ENCODE data around the gene DEFB125.
"Not testable (repeated sequence)": the region's sequence is repeated elsewhere in the genome, so short reads cannot be mapped to it uniquely, and the experiment has no call there.

Gene DEFB125

DNA sequence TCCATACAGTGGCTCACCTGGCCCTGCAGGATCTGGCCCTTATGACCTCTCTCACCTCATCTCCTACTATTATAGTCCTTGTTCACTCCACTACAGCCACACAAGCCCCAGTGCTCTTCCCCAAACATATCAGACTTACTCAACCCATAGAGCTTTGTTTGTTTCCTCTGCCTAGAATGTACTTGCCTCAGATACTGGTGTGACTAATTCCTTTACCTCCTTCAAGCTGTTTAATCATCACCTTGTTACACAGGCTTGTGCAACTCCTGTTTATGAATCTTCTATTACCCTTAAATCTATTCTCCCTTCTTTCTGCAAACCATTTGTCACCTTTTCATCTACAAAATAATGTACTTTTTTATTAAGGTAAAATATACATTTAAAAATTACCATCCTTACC is 3.2 kb downstream of the DEFB125 start:
- H3K4me1 ChIP-seq (ENCODE audit: control insufficient read depth, insufficient read depth, low read length) = no peaks in the 10 kb centered on the region
- H3K9ac ChIP-seq (ENCODE audit: low read length in 2 of 2) = no peak overlapping the region
- H3K4me3 ChIP-seq (ENCODE audit: low read length in 2 of 2) = no peak overlapping the region
- H3K36me3 ChIP-seq (ENCODE audit: control insufficient read depth in 2 of 2, insufficient read depth in 2 of 2, low read length in 2 of 2) = no peaks in the 10 kb centered on the region
- H3K9me3 ChIP-seq (ENCODE audit: control insufficient read depth in 2 of 2, low read length in 2 of 2) = peaks cover 2 to 11% of the 10 kb centered on the region in 2 donors
- no peak overlapping the region for H3K27ac ChIP-seq (ENCODE audit: low read length)
- peaks cover 0 to 6% of the 10 kb centered on the region in 2 donors for H3K27me3 ChIP-seq (ENCODE audit: control insufficient read depth in 1 of 2, insufficient read depth in 2 of 2, low read length in 2 of 2)

DNA sequence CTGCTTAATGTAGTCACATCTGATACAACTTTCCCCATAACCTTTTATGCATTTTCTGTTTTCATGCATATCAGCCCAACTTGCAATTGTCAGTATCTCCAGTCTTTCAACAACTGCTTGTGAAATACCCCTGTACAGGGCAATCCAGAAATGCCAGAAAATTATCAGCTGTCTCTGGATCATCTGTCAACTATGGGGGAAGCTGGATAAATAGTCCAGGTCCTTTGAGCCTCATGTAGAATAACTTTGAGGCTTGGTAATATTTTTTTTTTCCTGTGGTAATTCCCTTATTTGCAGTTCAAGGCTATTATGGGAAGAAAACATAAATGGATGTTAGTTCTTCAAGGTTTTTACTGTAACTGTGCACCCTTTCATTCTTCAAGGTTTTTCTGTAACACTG is 6.2 kb downstream of the DEFB125 start:
- no peak overlapping the region for H3K27ac ChIP-seq (ENCODE audit: low read length)
- no peak overlapping the region for H3K4me3 ChIP-seq (ENCODE audit: low read length in 2 of 2)
- H3K36me3 ChIP-seq (ENCODE audit: control insufficient read depth in 2 of 2, insufficient read depth in 2 of 2, low read length in 2 of 2) = no peaks in the 10 kb centered on the region
- no peak overlapping the region for H3K9ac ChIP-seq (ENCODE audit: low read length in 2 of 2)
- H3K27me3 ChIP-seq (ENCODE audit: control insufficient read depth in 1 of 2, insufficient read depth in 2 of 2, low read length in 2 of 2) = peaks cover 0 to 3% of the 10 kb centered on the region in 2 donors
- H3K9me3 ChIP-seq (ENCODE audit: control insufficient read depth in 2 of 2, low read length in 2 of 2) = peaks cover 2 to 5% of the 10 kb centered on the region in 2 donors
- H3K4me1 ChIP-seq (ENCODE audit: control insufficient read depth, insufficient read depth, low read length) = no peaks in the 10 kb centered on the region

DNA sequence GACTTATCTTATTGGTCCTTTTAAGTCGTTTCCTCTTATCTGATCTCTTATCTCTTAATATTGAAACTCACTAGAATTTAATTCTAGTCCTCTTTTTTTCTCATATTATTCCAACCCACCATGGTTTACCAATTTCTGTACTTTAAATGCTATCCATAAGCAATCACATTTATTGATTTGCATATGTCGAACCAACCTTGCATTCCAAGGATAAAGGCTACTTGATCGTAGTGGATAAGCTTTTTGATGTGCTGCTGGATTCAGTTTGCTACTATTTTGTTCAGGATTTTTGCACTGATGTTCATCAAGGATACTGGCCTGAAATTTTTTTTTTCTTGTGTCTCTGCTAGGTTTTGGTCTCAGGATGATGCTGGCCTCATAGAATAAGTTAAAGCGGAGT is 7.7 kb downstream of the DEFB125 start:
- Histone ChIP-seq H3K4me1 (ENCODE audit: control insufficient read depth, insufficient read depth, low read length) (no peaks in the 10 kb centered on the region), H3K4me3 (ENCODE audit: low read length in 2 of 2) (no peak overlapping the region), H3K9ac (ENCODE audit: low read length in 2 of 2) (no peak overlapping the region), H3K27me3 (ENCODE audit: control insufficient read depth in 1 of 2, insufficient read depth in 2 of 2, low read length in 2 of 2) (peaks cover 3% of the 10 kb centered on the region in 2 donors), H3K9me3 (ENCODE audit: control insufficient read depth in 2 of 2, low read length in 2 of 2) (peaks cover 2 to 5% of the 10 kb centered on the region in 2 donors), H3K36me3 (ENCODE audit: control insufficient read depth in 2 of 2, insufficient read depth in 2 of 2, low read length in 2 of 2) (no peaks in the 10 kb centered on the region), H3K27ac (ENCODE audit: low read length) (no peak overlapping the region)

DNA sequence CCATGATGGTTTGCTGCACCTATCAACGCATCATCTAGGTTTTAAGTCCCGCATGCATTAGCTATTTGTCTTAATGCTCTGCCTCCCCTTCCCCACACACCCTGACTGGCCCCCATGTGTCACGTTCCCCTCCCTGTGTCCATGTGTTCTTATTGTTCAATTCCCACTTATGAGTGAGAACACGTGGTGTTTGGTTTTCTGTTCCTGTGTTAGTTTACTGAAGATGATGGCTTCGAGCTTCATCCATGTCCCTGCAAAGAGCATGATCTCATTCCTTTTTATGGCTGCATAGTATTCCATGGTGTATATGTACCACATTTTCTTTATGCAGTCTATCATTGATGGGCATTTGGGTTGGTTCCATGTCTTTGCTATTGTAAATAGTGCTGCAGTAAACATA is 10.2 kb downstream of the DEFB125 start:
- H3K4me3 ChIP-seq (ENCODE audit: low read length in 2 of 2); H3K9me3 ChIP-seq (ENCODE audit: control insufficient read depth in 2 of 2, low read length in 2 of 2): not testable (repeated sequence)

DNA sequence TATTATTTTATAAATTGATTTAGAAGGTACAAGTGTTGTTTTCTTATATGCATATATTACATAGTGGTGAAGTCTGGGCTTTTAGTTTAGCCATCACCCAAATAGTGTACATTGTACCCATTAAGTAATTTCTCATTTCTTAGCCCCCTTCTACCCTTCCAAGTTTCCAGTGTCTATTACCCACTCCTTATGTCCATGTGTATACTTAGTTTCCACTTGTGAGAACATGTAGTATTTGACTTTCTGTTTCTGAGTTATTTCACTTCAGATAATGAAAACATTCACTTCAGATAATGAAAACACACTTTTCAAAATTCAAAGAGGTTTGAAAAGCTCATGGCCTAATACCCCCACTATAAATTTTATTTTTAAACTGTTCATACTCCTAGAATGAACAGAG is 14.5 kb downstream of the DEFB125 start:
- no peaks in the 10 kb centered on the region for H3K4me1 ChIP-seq (ENCODE audit: control insufficient read depth, insufficient read depth, low read length)
- H3K9ac ChIP-seq (ENCODE audit: low read length in 2 of 2) = no peak overlapping the region
- H3K27ac ChIP-seq (ENCODE audit: low read length) = no peak overlapping the region
- H3K9me3 ChIP-seq (ENCODE audit: control insufficient read depth in 2 of 2, low read length in 2 of 2) = no peaks in the 10 kb centered on the region
- no peak overlapping the region for H3K4me3 ChIP-seq (ENCODE audit: low read length in 2 of 2)
- H3K27me3 ChIP-seq (ENCODE audit: control insufficient read depth in 1 of 2, insufficient read depth in 2 of 2, low read length in 2 of 2) = peaks cover 6 to 14% of the 10 kb centered on the region in 2 donors
- H3K36me3 ChIP-seq (ENCODE audit: control insufficient read depth in 2 of 2, insufficient read depth in 2 of 2, low read length in 2 of 2) = no peaks in the 10 kb centered on the region

More for the DNA sequence above, 10.2 kb downstream of the DEFB125 start:
- not testable (repeated sequence) for H3K36me3 ChIP-seq (ENCODE audit: control insufficient read depth in 2 of 2, insufficient read depth in 2 of 2, low read length in 2 of 2); H3K27ac ChIP-seq (ENCODE audit: low read length); H3K9ac ChIP-seq (ENCODE audit: low read length in 2 of 2); H3K27me3 ChIP-seq (ENCODE audit: control insufficient read depth in 1 of 2, insufficient read depth in 2 of 2, low read length in 2 of 2); H3K4me1 ChIP-seq (ENCODE audit: control insufficient read depth, insufficient read depth, low read length)

DNA sequence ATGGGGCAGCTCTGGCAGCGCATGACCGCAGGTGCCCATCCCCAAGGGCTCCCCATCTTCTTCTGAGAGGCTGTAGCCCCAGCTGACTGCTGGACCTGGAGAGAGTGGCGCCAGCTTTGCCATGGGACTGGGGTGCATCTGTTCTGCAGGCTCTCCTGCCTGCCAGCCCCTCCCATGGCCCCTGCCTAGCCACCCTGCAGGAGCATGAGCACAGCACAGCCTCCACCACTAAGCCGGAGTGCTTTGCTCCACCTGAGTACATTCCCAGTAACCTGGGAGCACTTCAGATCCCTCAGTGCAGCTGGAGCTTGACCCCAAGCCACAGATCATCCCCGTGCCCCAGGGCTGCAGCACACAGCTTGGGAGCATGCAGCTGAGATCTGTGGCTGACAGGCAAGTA is 16.0 kb downstream of the DEFB125 start:
- Histone ChIP-seq H3K4me3 (ENCODE audit: low read length in 2 of 2) (no peak overlapping the region), H3K27me3 (ENCODE audit: control insufficient read depth in 1 of 2, insufficient read depth in 2 of 2, low read length in 2 of 2) (peaks cover 6 to 14% of the 10 kb centered on the region in 2 donors), H3K9me3 (ENCODE audit: control insufficient read depth in 2 of 2, low read length in 2 of 2) (no peaks in the 10 kb centered on the region), H3K27ac (ENCODE audit: low read length) (no peak overlapping the region), H3K36me3 (ENCODE audit: control insufficient read depth in 2 of 2, insufficient read depth in 2 of 2, low read length in 2 of 2) (no peaks in the 10 kb centered on the region), H3K9ac (ENCODE audit: low read length in 2 of 2) (no peak overlapping the region), H3K4me1 (ENCODE audit: control insufficient read depth, insufficient read depth, low read length) (no peaks in the 10 kb centered on the region)

DNA sequence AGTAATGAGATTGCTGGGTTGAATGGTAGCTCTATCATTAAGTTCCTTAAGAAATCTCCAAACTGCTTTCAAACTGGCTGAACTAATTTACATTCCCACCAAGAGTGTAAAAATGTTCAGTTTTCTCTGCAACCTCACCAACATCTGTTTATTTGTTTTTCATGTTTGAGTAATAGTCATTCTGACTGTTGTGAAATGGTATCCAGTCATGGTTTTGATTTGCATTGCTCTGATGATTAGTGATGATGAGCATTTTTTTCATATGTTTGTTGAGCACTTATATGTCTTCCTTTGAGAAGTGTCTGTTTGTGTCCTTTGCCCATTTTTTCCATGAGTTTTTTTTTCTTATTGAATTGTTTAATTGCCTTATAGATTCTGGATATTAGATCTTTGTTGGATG is 24.9 kb downstream of the DEFB125 start:
- no peaks in the 10 kb centered on the region for H3K9me3 ChIP-seq (ENCODE audit: control insufficient read depth in 2 of 2, low read length in 2 of 2)
- no peaks in the 10 kb centered on the region for H3K4me1 ChIP-seq (ENCODE audit: control insufficient read depth, insufficient read depth, low read length)
- H3K36me3 ChIP-seq (ENCODE audit: control insufficient read depth in 2 of 2, insufficient read depth in 2 of 2, low read length in 2 of 2) = no peaks in the 10 kb centered on the region
- H3K27ac ChIP-seq (ENCODE audit: low read length) = no peak overlapping the region
- no peak overlapping the region for H3K9ac ChIP-seq (ENCODE audit: low read length in 2 of 2)
- peaks cover 0 to 9% of the 10 kb centered on the region in 2 donors for H3K27me3 ChIP-seq (ENCODE audit: control insufficient read depth in 1 of 2, insufficient read depth in 2 of 2, low read length in 2 of 2)
- H3K4me3 ChIP-seq (ENCODE audit: low read length in 2 of 2) = no peak overlapping the region

DNA sequence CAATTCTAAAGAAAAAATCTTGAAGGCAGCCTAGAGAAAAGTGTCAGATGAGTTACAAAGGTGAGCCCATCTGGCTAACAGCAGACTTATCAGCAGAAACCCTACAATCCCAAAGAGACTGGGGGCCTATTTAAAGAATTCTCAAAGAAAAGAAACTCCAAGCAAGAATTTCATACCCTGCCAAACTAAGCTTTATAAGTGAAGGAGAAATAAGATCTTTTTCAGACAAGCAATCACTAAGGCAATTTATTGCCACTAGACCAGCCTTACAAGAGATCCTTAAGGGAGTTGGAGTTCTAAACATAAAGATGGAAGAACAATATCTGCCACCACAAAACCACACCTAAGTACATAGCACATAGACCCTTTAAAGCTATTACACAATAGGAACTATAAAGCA is 30.0 kb downstream of the DEFB125 start:
- no peaks in the 10 kb centered on the region for H3K36me3 ChIP-seq (ENCODE audit: control insufficient read depth in 2 of 2, insufficient read depth in 2 of 2, low read length in 2 of 2)
- H3K4me1 ChIP-seq (ENCODE audit: control insufficient read depth, insufficient read depth, low read length) = no peaks in the 10 kb centered on the region
- H3K9ac ChIP-seq (ENCODE audit: low read length in 2 of 2) = no peak overlapping the region
- no peaks in the 10 kb centered on the region for H3K9me3 ChIP-seq (ENCODE audit: control insufficient read depth in 2 of 2, low read length in 2 of 2)
- peaks cover 4 to 9% of the 10 kb centered on the region in 2 donors for H3K27me3 ChIP-seq (ENCODE audit: control insufficient read depth in 1 of 2, insufficient read depth in 2 of 2, low read length in 2 of 2)
- H3K27ac ChIP-seq (ENCODE audit: low read length) = no peak overlapping the region
- no peak overlapping the region for H3K4me3 ChIP-seq (ENCODE audit: low read length in 2 of 2)

DNA sequence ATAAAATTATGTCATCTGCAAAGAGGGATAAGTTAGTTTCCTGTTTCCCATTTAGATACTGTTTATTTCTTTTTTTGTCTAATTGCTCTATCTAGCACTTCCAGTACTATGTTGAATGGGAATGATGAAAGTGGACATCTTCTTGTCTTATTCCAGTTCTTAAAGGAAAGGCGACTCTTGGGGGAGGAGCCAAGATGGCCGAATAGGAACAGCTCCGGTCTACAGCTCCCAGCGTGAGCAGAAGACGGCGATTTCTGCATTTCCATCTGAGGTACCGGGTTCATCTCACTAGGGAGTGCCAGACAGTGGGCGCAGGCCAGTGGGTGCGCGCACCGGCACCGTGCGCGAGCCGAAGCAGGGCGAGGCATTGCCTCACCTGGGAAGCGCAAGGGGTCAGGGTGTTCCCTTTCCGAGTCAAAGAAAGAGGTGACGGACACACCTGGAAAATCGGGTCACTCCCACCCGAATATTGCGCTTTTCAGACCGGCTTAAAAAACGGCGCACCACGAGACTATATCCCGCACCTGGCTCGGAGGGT is 42.4 kb downstream of the DEFB125 start:
- H3K27ac ChIP-seq (ENCODE audit: low read length); H3K36me3 ChIP-seq (ENCODE audit: control insufficient read depth in 2 of 2, insufficient read depth in 2 of 2, low read length in 2 of 2); H3K9ac ChIP-seq (ENCODE audit: low read length in 2 of 2): not testable (repeated sequence)

DNA sequence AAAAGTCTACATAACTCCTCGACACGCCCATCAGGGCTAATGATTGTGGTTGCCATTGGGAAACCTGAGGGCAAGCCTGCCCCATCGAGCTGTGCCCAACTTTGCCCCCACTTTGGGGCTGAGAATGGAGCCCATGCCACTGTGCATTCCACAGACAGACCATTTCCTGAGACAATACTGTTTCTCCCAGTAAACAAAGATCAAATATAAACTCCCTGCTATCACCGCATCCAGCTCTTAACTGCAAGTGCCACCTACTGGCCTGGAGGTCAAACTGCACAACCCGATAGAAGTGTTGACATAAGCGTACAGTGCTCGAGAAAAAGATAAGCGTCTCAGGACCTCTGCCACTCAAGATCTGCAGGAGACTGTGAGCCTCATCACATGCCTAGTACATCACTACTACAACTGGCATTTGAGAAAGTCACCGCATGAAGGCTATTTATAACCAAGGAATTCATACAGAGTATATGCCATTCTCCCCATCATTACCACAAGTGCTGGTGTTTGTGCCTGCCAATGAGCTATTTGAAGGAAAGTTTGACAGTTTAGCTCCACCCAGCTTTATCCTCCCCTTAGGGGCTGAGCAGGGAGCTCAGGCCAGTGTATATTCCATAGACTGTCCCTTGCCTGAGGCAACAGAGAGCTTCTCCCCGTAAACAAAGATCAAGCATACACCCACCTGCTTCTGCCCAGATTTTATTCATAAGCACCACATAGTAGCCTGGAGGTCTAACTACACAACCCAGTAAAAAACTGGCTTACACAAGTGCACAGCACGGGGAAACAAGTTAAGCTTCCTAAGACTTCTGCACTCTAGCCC is 50.4 kb downstream of the DEFB125 start:
- Histone ChIP-seq H3K27me3 (ENCODE audit: control insufficient read depth in 1 of 2, insufficient read depth in 2 of 2, low read length in 2 of 2) (peaks cover 0 to 7% of the 10 kb centered on the region in 2 donors), H3K4me3 (ENCODE audit: low read length in 2 of 2) (no peak overlapping the region), H3K9ac (ENCODE audit: low read length in 2 of 2) (no peak overlapping the region), H3K36me3 (ENCODE audit: control insufficient read depth in 2 of 2, insufficient read depth in 2 of 2, low read length in 2 of 2) (no peaks in the 10 kb centered on the region), H3K4me1 (ENCODE audit: control insufficient read depth, insufficient read depth, low read length) (no peaks in the 10 kb centered on the region), H3K27ac (ENCODE audit: low read length) (no peak overlapping the region), H3K9me3 (ENCODE audit: control insufficient read depth in 2 of 2, low read length in 2 of 2) (peaks cover 0 to 3% of the 10 kb centered on the region in 2 donors)

More for the DNA sequence above, 42.4 kb downstream of the DEFB125 start:
- H3K9me3 ChIP-seq (ENCODE audit: control insufficient read depth in 2 of 2, low read length in 2 of 2); H3K27me3 ChIP-seq (ENCODE audit: control insufficient read depth in 1 of 2, insufficient read depth in 2 of 2, low read length in 2 of 2); H3K4me3 ChIP-seq (ENCODE audit: low read length in 2 of 2); H3K4me1 ChIP-seq (ENCODE audit: control insufficient read depth, insufficient read depth, low read length): not testable (repeated sequence)

DNA sequence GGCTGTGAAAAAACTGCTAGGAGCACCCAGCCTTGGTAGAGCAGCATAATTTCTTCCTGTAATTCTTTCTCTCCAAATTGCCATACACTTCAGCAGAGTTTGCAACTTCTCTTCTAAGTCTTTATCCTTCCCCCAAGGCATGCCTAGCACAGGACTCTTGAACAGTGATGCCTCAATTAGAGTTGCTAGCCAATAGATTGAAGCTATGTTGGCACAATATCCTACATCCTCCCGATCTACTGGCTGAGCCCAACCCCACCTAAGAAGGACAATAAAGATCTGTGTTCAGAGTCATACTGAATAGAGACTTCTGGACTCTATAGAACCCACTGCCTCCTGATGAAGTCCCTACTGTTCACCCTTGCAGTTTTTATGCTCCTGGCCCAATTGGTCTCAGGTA is 54.8 kb downstream of the DEFB125 start, which contains the start of gene DEFB126:
Gene DEFB126, plus strand, starts transcription at position 301 of the 400 bp plus-strand sequence. Its CDS starts 39 bp downstream, at position 340.
- H3K36me3 ChIP-seq (ENCODE audit: control insufficient read depth in 2 of 2, insufficient read depth in 2 of 2, low read length in 2 of 2) = no peaks in the 10 kb centered on the region
- no peak within 1 kb of the TSS for H3K27ac ChIP-seq (ENCODE audit: low read length)

More for the DNA sequence above, 54.8 kb downstream of the DEFB125 start, which contains the start of gene DEFB126:
- Histone ChIP-seq H3K9me3 (ENCODE audit: control insufficient read depth in 2 of 2, low read length in 2 of 2) (peaks cover 0 to 3% of the 10 kb centered on the region in 2 donors), H3K9ac (ENCODE audit: low read length in 2 of 2) (no peak within 1 kb of the TSS), H3K4me1 (ENCODE audit: control insufficient read depth, insufficient read depth, low read length) (no peaks in the 10 kb centered on the region), H3K27me3 (ENCODE audit: control insufficient read depth in 1 of 2, insufficient read depth in 2 of 2, low read length in 2 of 2) (peaks cover 0 to 10% of the 10 kb centered on the region in 2 donors), H3K4me3 (ENCODE audit: low read length in 2 of 2) (no peak within 1 kb of the TSS)
